Lung microvascular endothelial cell (primary cell): ENCODE results near the gene CDCA3. TPM values are rescaled to one million over a fixed set of nuclear protein-coding genes. Genes with fewer than 3 reads are reported as not detected.

Experiments
- DNase-seq, 2 donors: peaks; one replicate each; pipeline versions ENCODE4 v3.0.0 to v3.0.0-alpha.2; 2010; ENCODE audit warnings: low read depth in 2 of 2
- total RNA-seq: library from RNA; depleted of rRNA; stranded (reverse); fragments of >200 nt; gene quantifications from 2 replicates; pipeline ENCODE4 v1.2.1, GENCODE V29; 2014

The CDCA3 gene
- total RNA-seq, 1 donor from 2014 or later = 3.4 TPM

GRCh38 chr12:6832125-6832524 is 19.0 kb downstream of the CDCA3 start:
- peak in 1 of 2 donors; percentile 31 for DNase-seq

- no peak for DNase-seq
Observed at GRCh38 chr12:6831450-6831995, 19.6 kb downstream of the CDCA3 start.

- DNase-seq = no peak
Observed at GRCh38 chr12:6830999-6831398, 20.1 kb downstream of the CDCA3 start.

GRCh38 chr12:6830286-6830890 is 20.7 kb downstream of the CDCA3 start:
- DNase-seq = no peak

- DNase-seq = no peak
Observed at GRCh38 chr12:6829536-6830220, 21.4 kb downstream of the CDCA3 start.

GRCh38 chr12:6828781-6829535 is 22.1 kb downstream of the CDCA3 start:
- DNase-seq = peak; percentile 58 to 66

GRCh38 chr12:6827982-6828780 is 22.9 kb downstream of the CDCA3 start, which contains the start of gene P3H3:
P3H3 (plus strand) TSS chr12:6828407; CDS start chr12:6828441, 34 bp downstream.
- DNase-seq = peak; percentile 39 to 47

- DNase-seq = peak; percentile 43 to 80
Observed at GRCh38 chr12:6827437-6827911, 23.6 kb downstream of the CDCA3 start.

GRCh38 chr12:6826734-6827436 is 24.2 kb downstream of the CDCA3 start:
- no peak for DNase-seq

GRCh38 chr12:6826125-6826733 is 24.9 kb downstream of the CDCA3 start:
- no peak for DNase-seq

GRCh38 chr12:6825398-6826124 is 25.5 kb downstream of the CDCA3 start:
- DNase-seq = peak; percentile 86 to 92

GRCh38 chr12:6824901-6825381 is 26.1 kb downstream of the CDCA3 start:
- DNase-seq = peak in 1 of 2 donors; percentile 80

GRCh38 chr12:6824085-6824775 is 26.9 kb downstream of the CDCA3 start:
- no peak for DNase-seq

GRCh38 chr12:6823182-6824084 is 27.7 kb downstream of the CDCA3 start:
- DNase-seq = no peak

GRCh38 chr12:6822426-6823135 is 28.5 kb downstream of the CDCA3 start:
- no peak for DNase-seq

GRCh38 chr12:6821591-6822425 is 29.3 kb downstream of the CDCA3 start, which contains the start of gene GPR162:
GPR162 (plus strand) TSS chr12:6821821; CDS start chr12:6823899, 2,078 bp downstream.
- peak; percentile 44 to 47 for DNase-seq
